GM12801 (cell line): ENCODE measurements around the gene ITSN2.

Source experiments
- TF ChIP-seq, protein P1 (sequence below): IDR thresholded peaks from one replicate; pipeline ENCODE4 v1.5.1; 2011; ENCODE audit warnings: control low read depth; ENCODE audit not compliant: insufficient read length; ENCODE audit errors: extremely low read depth

The ITSN2 gene

DNA sequence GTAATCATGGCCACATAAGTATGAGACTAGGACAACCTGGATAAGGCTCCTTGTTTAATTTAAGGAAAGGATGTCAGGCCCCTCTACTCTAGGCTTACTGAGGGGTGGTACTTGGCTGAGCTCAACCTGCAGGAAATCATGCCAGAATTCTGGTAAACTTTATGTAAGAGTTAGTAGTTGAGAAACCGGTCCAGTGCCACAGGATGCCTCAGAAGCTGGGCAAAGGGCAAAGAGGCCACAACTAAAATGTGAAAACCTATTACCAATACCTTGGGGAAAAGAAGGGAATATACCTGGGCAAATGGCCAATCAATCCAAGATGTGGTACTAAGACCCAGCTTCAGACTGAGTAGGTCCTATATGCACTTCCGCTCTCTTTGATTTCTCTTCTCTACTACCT is 86.7 kb downstream of the ITSN2 start:
- TF ChIP-seq, protein P1, sequence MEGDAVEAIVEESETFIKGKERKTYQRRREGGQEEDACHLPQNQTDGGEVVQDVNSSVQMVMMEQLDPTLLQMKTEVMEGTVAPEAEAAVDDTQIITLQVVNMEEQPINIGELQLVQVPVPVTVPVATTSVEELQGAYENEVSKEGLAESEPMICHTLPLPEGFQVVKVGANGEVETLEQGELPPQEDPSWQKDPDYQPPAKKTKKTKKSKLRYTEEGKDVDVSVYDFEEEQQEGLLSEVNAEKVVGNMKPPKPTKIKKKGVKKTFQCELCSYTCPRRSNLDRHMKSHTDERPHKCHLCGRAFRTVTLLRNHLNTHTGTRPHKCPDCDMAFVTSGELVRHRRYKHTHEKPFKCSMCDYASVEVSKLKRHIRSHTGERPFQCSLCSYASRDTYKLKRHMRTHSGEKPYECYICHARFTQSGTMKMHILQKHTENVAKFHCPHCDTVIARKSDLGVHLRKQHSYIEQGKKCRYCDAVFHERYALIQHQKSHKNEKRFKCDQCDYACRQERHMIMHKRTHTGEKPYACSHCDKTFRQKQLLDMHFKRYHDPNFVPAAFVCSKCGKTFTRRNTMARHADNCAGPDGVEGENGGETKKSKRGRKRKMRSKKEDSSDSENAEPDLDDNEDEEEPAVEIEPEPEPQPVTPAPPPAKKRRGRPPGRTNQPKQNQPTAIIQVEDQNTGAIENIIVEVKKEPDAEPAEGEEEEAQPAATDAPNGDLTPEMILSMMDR, result no peak

DNA sequence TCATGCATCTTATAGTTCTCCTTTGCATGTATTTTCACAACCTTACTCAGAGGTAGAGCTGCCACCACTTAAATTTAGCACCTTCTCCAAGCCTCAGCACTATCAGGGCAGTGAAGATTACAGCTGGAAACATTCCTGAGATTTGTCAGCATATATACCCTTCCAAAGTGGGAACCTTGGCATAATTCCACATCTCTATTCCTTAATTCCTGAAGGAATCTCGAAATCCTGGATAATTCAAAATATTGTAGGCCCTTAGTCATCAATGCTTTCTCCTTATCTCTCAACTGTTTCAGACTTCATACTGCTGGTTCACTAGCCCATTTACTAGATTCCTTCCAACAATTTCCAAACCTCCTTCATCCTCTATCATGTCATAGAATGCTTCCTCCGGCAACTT is 87.4 kb downstream of the ITSN2 start:
- TF ChIP-seq, protein P1, result no peak

DNA sequence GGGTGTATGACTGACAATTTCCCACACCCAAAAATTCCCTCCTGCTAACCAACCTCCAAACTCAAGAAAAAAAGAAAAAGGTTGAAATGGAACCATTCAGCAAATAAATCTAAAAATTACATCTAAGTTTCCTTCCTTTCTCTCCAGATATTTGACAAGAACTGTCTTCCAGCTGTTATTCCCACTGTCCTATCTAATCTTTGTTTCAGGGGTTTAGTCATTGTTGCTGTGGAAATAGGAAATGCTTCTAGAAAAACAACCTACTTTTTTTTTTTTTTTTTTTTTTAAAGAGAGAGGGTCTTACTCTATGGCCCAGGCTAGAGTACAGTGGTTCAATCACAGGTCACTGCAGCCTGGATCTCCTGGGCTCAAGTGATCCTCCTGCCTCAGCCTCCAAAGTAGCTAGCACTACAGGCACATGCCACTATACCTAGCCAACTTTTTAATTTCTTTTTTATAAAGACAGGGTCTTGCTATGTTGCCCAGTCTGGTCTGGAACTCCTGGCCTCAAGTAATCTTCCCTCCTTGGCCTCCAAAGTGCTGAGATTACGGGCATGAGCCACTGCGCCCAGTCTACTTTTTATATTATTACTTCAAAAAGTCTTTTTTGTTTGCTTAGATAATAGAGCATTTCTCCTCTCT is 88.1 kb downstream of the ITSN2 start:
- TF ChIP-seq, protein P1, result no peak

DNA sequence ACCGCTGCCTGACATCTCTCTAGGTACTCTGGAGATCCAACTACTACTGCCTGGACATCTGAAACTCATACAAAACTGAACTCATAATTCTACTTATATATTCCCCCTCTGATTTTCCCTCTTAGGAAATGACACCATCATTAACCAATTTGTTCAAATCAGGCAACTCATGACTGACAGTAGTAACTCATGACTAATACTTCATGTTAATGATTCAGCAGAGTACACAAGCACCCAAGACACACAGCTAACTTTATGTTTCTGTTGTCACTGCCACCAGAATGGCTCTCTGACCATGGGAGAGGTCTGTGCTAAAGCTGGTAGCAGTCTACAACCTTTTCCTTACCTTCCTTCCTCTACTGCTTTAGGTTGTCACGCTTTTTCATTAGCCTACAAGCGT is 91.1 kb downstream of the ITSN2 start:
- TF ChIP-seq, protein P1, result no peak

DNA sequence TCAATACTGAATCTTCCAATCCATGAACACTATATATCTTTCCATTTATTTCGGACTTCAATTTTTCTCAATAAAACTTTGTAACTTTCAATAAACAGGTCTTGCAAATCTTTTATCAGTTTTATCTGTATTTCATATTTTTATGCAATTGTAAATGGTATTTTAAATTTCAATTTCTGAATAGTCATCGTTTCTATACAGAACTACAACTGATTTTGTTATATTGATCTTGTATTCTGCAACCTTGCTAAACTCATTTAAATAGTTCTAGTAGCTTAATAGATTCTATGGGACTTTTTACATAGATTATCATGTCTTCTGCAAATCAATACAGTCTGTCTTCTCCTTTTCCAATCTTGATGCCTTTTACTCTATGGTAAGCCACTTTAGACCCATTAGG is 95.1 kb downstream of the ITSN2 start:
- TF ChIP-seq, protein P1, result no peak

DNA sequence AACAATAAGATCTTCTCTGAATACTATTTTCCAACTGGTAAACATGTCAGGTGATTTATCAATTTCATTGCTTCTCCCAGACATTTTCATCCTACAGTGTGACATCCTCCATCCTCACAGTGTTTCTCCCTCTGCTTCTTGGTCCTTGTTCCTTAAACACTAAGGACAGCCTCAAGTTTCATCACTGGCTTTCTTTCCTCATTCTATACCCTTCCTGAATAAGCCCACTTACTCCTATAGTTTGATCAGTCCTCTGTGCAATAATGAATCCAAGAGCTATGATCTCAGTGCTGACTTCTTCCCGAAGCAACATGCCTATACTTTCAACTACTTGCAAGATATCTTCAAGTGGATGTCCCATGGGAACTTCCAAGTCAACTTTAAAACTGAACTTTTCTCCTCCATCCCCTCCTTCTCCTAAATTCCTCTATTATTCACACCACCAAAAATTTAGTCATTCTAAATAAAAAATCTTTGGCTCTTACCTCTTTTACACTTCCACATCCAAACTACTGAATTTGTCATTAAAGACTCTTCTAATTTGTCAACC is 97.8 kb downstream of the ITSN2 start:
- TF ChIP-seq, protein P1, result no peak

DNA sequence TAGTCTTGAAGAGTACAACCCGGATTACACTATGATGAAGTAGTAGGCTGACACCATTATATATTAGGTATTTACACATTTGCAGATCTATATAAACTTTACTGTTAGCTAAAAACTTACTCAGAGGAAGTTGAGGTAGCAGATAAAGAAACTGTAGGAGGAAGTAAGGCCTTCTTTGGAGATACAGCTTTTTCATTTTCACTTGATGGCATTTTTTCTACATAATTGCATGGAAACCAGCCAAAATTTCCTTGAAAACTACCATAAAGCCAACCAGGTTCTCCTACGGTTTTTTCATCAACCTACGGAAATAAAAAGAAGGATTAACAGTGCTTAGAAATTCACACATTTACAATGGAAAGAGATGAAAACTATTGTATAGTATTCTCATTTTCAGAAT is 98.9 kb downstream of the ITSN2 start:
- TF ChIP-seq, protein P1, result no peak
